Measurements from ENCODE around the gene OR52A5.
"Not testable (repeated sequence)": the region's sequence is repeated elsewhere in the genome, so short reads cannot be mapped to it uniquely, and the experiment has no call there.

The OR52A5 gene

DNA sequence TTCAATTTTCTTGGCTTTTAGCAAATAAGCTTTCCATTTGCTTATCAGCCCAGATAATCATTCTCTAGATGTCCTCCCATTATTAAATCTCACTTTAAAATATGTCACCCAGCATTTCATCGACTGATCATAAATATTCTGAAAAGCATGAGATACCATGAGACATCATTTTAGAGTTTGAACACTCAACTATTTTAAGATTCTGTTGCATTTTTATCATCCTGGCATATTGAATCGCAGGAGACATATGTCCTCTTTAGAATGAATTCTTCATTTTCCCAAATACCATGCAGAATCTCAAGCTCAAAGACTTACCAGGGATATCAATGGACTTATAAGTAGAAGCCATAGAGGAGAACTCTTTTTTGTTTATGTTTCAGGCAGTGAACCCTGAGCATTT lies at the start of gene OR52A5:
Gene OR52A5, minus strand, starts transcription at position 361 of the 400 bp plus-strand sequence. CDS start 5,714 bp downstream, outside the sequence.
- TF ChIP-seq, protein P1, sequence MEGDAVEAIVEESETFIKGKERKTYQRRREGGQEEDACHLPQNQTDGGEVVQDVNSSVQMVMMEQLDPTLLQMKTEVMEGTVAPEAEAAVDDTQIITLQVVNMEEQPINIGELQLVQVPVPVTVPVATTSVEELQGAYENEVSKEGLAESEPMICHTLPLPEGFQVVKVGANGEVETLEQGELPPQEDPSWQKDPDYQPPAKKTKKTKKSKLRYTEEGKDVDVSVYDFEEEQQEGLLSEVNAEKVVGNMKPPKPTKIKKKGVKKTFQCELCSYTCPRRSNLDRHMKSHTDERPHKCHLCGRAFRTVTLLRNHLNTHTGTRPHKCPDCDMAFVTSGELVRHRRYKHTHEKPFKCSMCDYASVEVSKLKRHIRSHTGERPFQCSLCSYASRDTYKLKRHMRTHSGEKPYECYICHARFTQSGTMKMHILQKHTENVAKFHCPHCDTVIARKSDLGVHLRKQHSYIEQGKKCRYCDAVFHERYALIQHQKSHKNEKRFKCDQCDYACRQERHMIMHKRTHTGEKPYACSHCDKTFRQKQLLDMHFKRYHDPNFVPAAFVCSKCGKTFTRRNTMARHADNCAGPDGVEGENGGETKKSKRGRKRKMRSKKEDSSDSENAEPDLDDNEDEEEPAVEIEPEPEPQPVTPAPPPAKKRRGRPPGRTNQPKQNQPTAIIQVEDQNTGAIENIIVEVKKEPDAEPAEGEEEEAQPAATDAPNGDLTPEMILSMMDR (IDR thresholded peaks at IDR 0.05) = no peak
- Histone ChIP-seq H3K27me3 (no peaks in the 10 kb centered on the region), H3K27ac (no peak within 1 kb of the TSS), H3K36me3 (no peaks in the 10 kb centered on the region), H3K9me3 (no peaks in the 10 kb centered on the region), H3K4me1 (no peaks in the 10 kb centered on the region), H3K4me3 (no peak within 1 kb of the TSS)
- intact Hi-C loops (cut with DNase I; ENCODE audit: low total_unique reads) = no loop called here
- no peak for DNase-seq

GRCh38 chr11:5178046-5178837 lies 40.1 kb upstream of the OR52A5 start:
- intact Hi-C loops (cut with DNase I; ENCODE audit: low total_unique reads) = no loop called here
- no peak for DNase-seq
- TF ChIP-seq, protein P1 (IDR thresholded peaks at IDR 0.05) = no peak
- H3K4me1 ChIP-seq = no peaks in the 10 kb centered on the region
- H3K27me3 ChIP-seq = no peaks in the 10 kb centered on the region
- no peak overlapping the region for H3K27ac ChIP-seq
- H3K9me3 ChIP-seq = no peaks in the 10 kb centered on the region
- no peak overlapping the region for H3K4me3 ChIP-seq
- H3K36me3 ChIP-seq = no peaks in the 10 kb centered on the region

- no peaks in the 10 kb centered on the region for H3K36me3 ChIP-seq
- no peaks in the 10 kb centered on the region for H3K9me3 ChIP-seq
- intact Hi-C loops (cut with DNase I; ENCODE audit: low total_unique reads) = no loop called here
- no peak overlapping the region for H3K4me3 ChIP-seq
- H3K4me1 ChIP-seq = no peaks in the 10 kb centered on the region
- H3K27ac ChIP-seq = no peak overlapping the region
- H3K27me3 ChIP-seq = no peaks in the 10 kb centered on the region
- TF ChIP-seq, protein P1 (IDR thresholded peaks at IDR 0.05) = no peak
- no peak for DNase-seq
These were observed 36.8 kb upstream of the OR52A5 start for GRCh38 chr11:5174934-5175333.

GRCh38 chr11:5171856-5172255 lies 33.7 kb upstream of the OR52A5 start:
- no peaks in the 10 kb centered on the region for H3K9me3 ChIP-seq
- no peaks in the 10 kb centered on the region for H3K36me3 ChIP-seq
- no peaks in the 10 kb centered on the region for H3K4me1 ChIP-seq
- no peak for DNase-seq
- H3K4me3 ChIP-seq = no peak overlapping the region
- H3K27me3 ChIP-seq = no peaks in the 10 kb centered on the region
- TF ChIP-seq, protein P1 (IDR thresholded peaks at IDR 0.05) = no peak
- no peak overlapping the region for H3K27ac ChIP-seq
- intact Hi-C loops (cut with DNase I; ENCODE audit: low total_unique reads) = no loop called here

DNA sequence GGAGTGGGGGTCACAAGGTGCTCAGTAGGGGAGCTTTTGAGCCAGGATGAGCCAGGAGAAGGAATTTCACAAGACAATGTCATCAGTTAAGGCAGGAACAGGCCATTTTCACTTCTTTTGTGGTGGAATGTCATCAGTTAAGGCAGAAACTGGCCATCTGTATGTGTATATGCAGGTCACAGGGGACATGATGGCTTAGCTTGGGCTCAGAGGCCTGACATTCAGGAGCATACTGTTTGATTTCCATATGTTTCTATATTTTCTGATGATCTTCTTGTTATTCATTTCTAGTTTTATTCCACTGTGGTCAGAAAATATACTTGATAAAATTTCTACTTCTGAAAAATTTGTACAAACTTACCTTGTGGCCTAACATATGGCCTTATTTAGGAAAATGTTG lies 27.7 kb upstream of the OR52A5 start:
- DNase-seq; H3K4me3 ChIP-seq; H3K27ac ChIP-seq; H3K36me3 ChIP-seq; H3K4me1 ChIP-seq; H3K27me3 ChIP-seq; intact Hi-C loops (cut with DNase I; ENCODE audit: low total_unique reads); H3K9me3 ChIP-seq: not testable (repeated sequence)

- H3K4me3 ChIP-seq; DNase-seq; H3K36me3 ChIP-seq; intact Hi-C loops (cut with DNase I; ENCODE audit: low total_unique reads); H3K4me1 ChIP-seq; H3K27ac ChIP-seq; H3K9me3 ChIP-seq; H3K27me3 ChIP-seq: not testable (repeated sequence)
These were observed 26.7 kb upstream of the OR52A5 start for GRCh38 chr11:5164807-5165206.

DNA sequence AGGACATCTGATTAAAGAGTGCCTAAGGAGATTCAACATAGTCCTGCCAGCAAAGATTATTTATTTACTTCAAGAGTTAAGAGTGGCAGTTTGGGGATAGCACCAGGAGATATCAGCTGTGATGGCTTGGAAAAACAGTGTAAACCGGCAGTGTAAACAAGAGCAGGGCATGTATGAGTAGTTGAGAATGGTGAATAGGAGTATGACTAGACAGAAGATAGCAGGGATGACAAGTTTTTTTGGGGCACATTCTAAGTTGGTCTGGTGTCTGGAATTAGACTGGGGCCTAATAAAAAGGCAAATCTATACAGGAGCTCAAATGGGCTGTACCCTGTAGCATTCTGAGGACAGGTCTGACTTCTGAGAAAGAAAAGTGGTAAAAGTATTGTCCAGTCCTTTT lies 22.9 kb upstream of the OR52A5 start:
- H3K27ac ChIP-seq; intact Hi-C loops (cut with DNase I; ENCODE audit: low total_unique reads); DNase-seq; H3K4me1 ChIP-seq; H3K27me3 ChIP-seq; H3K36me3 ChIP-seq; H3K9me3 ChIP-seq; H3K4me3 ChIP-seq: not testable (repeated sequence)

GRCh38 chr11:5160217-5160616 lies 22.1 kb upstream of the OR52A5 start:
- H3K27me3 ChIP-seq; H3K27ac ChIP-seq; DNase-seq; H3K4me3 ChIP-seq; H3K9me3 ChIP-seq; H3K4me1 ChIP-seq; H3K36me3 ChIP-seq; intact Hi-C loops (cut with DNase I; ENCODE audit: low total_unique reads): not testable (repeated sequence)

Data from tibial artery (tissue), 4 donors.